Measurements from ENCODE around the gene MRGPRX1. TPM values are rescaled to one million over a fixed set of nuclear protein-coding genes. Genes with fewer than 3 reads are reported as not detected.

Gene MRGPRX1
- total and polyA plus RNA-seq, 2 of the 13 experiments (the other 11 are each of a cell fraction or from before 2014, with no cell fraction given) = not detected

- Histone ChIP-seq H3K4me3 (replicated peaks in 1 of 3; ENCODE audit: insufficient read depth in 1 of 3, low read depth in 2 of 3, low read length in 3 of 3) (no peak overlapping the region), H3K9me3 (ENCODE audit: low read length) (no peaks in the 10 kb centered on the region), H3K4me2 (ENCODE audit: low read depth, low read length) (no peak overlapping the region), H3K9ac (ENCODE audit: insufficient read depth, low read depth, low read length) (no peak overlapping the region), H3K27me3 (ENCODE audit: control insufficient read depth in 1 of 2, insufficient read depth in 2 of 2, low read length in 2 of 2) (peaks cover 0 to 10% of the 10 kb centered on the region in 2 experiments; a peak in 2 of 5 replicates), H2AFZ (ENCODE audit: low read length) (no peak overlapping the region), H3K79me2 (ENCODE audit: insufficient read depth, low read length) (no peaks in the 10 kb centered on the region), H3K36me3 (replicated peaks in 1 of 2; ENCODE audit: control insufficient read depth in 1 of 2, insufficient read depth in 2 of 2, low read length in 2 of 2) (no peaks in the 10 kb centered on the region), H4K20me1 (ENCODE audit: insufficient read depth, low read length) (no peaks in the 10 kb centered on the region), H3K4me1 (ENCODE audit: insufficient read depth, low read length) (no peaks in the 10 kb centered on the region), H3K27ac (ENCODE audit: extremely low read length, insufficient read depth, low read length) (no peak overlapping the region)
- no peak for ATAC-seq
- intact Hi-C loops (cut with micrococcal nuclease; ENCODE audit: unreplicated experiment) (no loop called here), in situ Hi-C loops (cut with HindIII; ENCODE audit: extremely low pct_ligation_motif_present, low pct_unique_long_range_greater_than_20kb) (no loop called here)
- no peak for FAIRE-seq
- BruUV-seq (replicated peaks) = no TSS peak
- TF ChIP-seq GATA4 (IDR thresholded peaks at IDR 0.05; ENCODE audit: borderline replicate concordance, low read depth) = no peak
- TF ChIP-seq ZHX2 (IDR thresholded peaks at IDR 0.05; ENCODE audit: low read depth) = no peak
- no peak for TF ChIP-seq ZHX2 (CRISPR knock-in tag; IDR thresholded peaks at IDR 0.05; ENCODE audit: borderline replicate concordance)
- TF ChIP-seq ATF3 (CRISPR knock-in tag; IDR thresholded peaks at IDR 0.05) = no peak
- TF ChIP-seq PBX3 (CRISPR knock-in tag; IDR thresholded peaks at IDR 0.05; ENCODE audit: borderline replicate concordance) = no peak
- no peak for TF ChIP-seq SMARCE1 (IDR thresholded peaks at IDR 0.05; ENCODE audit: borderline replicate concordance)
- TF ChIP-seq CCDC6 (CRISPR knock-in tag; IDR thresholded peaks at IDR 0.05) = no peak
- no peak for TF ChIP-seq ZSCAN25 (CRISPR knock-in tag; IDR thresholded peaks at IDR 0.05)
- no peak for TF ChIP-seq ZSCAN12 (CRISPR knock-in tag; IDR thresholded peaks at IDR 0.05)
- TF ChIP-seq CBFB (CRISPR knock-in tag; IDR thresholded peaks at IDR 0.05) = no peak
- no peak for DNase-seq (ENCODE audit: low spot score)
- POLR2A ChIA-PET = no interaction called here
- CTCF ChIA-PET (ENCODE audit: low intra/inter-chr PET ratio, low total read pairs) = no interaction called here
- WGBS (ENCODE audit: low lambda C conversion rate) = 25% methylated on average over 16 of the region's 16 CpGs
Measured at GRCh38 chr11:18956630-18957029, 17.4 kb upstream of the MRGPRX1 start.

Data from HepG2 (cell line).